HG03108 (cell line): ENCODE measurements around the gene ROBO1.

Experiments used
- ATAC-seq: cut with Tn5 transposase; IDR thresholded peaks from one replicate; pipeline ENCODE4 v1.9.1; 2021; ENCODE audit warnings: moderate library complexity; ENCODE audit not compliant: unreplicated experiment

Gene ROBO1

GRCh38 chr3:79672075-79672474, 95.7 kb downstream of the ROBO1 start:
- no peak for ATAC-seq

- no peak for ATAC-seq
Observed at GRCh38 chr3:79670178-79670577, 97.6 kb downstream of the ROBO1 start.

GRCh38 chr3:79664455-79664854, 103.3 kb downstream of the ROBO1 start:
- no peak for ATAC-seq

- no peak for ATAC-seq
Observed at GRCh38 chr3:79661896-79662295, 105.9 kb downstream of the ROBO1 start.

GRCh38 chr3:79657076-79657475, 110.7 kb downstream of the ROBO1 start:
- no peak for ATAC-seq

- no peak for ATAC-seq
Observed at GRCh38 chr3:79654019-79654418, 113.8 kb downstream of the ROBO1 start.

- ATAC-seq: no peak
Observed at GRCh38 chr3:79653266-79653830, 114.5 kb downstream of the ROBO1 start.

- ATAC-seq: no peak
Observed at GRCh38 chr3:79651536-79652065, 116.2 kb downstream of the ROBO1 start.

GRCh38 chr3:79639855-79640254, 127.9 kb downstream of the ROBO1 start:
- no peak for ATAC-seq

GRCh38 chr3:79636372-79636771, 131.4 kb downstream of the ROBO1 start:
- no peak for ATAC-seq

GRCh38 chr3:79632842-79633241, 135.0 kb downstream of the ROBO1 start:
- no peak for ATAC-seq

GRCh38 chr3:79618883-79619282, 148.9 kb downstream of the ROBO1 start:
- no peak for ATAC-seq

- no peak for ATAC-seq
Observed at GRCh38 chr3:79606414-79606813, 161.4 kb downstream of the ROBO1 start.

- ATAC-seq: no peak
Observed at GRCh38 chr3:79604681-79605080, 163.1 kb downstream of the ROBO1 start.

- ATAC-seq: no peak
Observed at GRCh38 chr3:79602385-79602784, 165.4 kb downstream of the ROBO1 start.

GRCh38 chr3:79598594-79598993, 169.2 kb downstream of the ROBO1 start:
- no peak for ATAC-seq

GRCh38 chr3:79597709-79598108, 170.1 kb downstream of the ROBO1 start:
- no peak for ATAC-seq

- ATAC-seq: no peak
Observed at GRCh38 chr3:79587150-79587549, 180.6 kb downstream of the ROBO1 start.

GRCh38 chr3:79586232-79586631, 181.6 kb downstream of the ROBO1 start:
- ATAC-seq: no peak

- ATAC-seq: no peak
Observed at GRCh38 chr3:79572930-79573329, 194.9 kb downstream of the ROBO1 start.

GRCh38 chr3:79568938-79569337, 198.9 kb downstream of the ROBO1 start:
- ATAC-seq: no peak

- no peak for ATAC-seq
Observed at GRCh38 chr3:79564192-79564591, 203.6 kb downstream of the ROBO1 start.

GRCh38 chr3:79560698-79561097, 207.1 kb downstream of the ROBO1 start:
- no peak for ATAC-seq
